Measurements from ENCODE around the gene IQSEC3. TPM values are rescaled to one million over a fixed set of nuclear protein-coding genes. Genes with fewer than 3 reads are reported as not detected.
"Not testable (repeated sequence)": the region's sequence is repeated elsewhere in the genome, so short reads cannot be mapped to it uniquely, and the experiment has no call there.

Gene IQSEC3
- total RNA-seq, 2 donors from 2014 or later = 0.78 to 1.6 TPM

GRCh38 chr12:185576-185955, 119.0 kb downstream of the IQSEC3 start:
- 57 to 86% methylated on average over 4 to 5 of the region's 8 CpGs for WGBS, 2 donors
- no peak for DNase-seq
- intact Hi-C loops (cut with DNase I) = no loop called here

GRCh38 chr12:186006-186625, 119.5 kb downstream of the IQSEC3 start:
- Histone ChIP-seq H3K36me3 (replicated peaks in 1 of 2; ENCODE audit: insufficient read depth in 1 of 2, low read depth in 2 of 2) (no peaks in the 10 kb centered on the region), H3K27me3 (no peaks in the 10 kb centered on the region), H3K4me3 (no peak overlapping the region), H3K27ac (no peak overlapping the region), H3K9me3 (no peaks in the 10 kb centered on the region), H3K4me1 (peaks cover 14% of the 10 kb centered on the region)
- WGBS, 2 donors = 81% methylated on average over 9 to 11 of the region's 11 CpGs
- DNase-seq (no peak), ATAC-seq (no peak)
- TF ChIP-seq POLR2A (IDR thresholded peaks at IDR 0.05) (no peak), CTCF (IDR thresholded peaks at IDR 0.05) (no peak)
- intact Hi-C loops (cut with DNase I) = no loop called here

More at GRCh38 chr12:185576-185955, 119.0 kb downstream of the IQSEC3 start:
- Histone ChIP-seq H3K36me3 (replicated peaks in 1 of 2; ENCODE audit: insufficient read depth in 1 of 2, low read depth in 2 of 2) (no peaks in the 10 kb centered on the region), H3K27ac (no peak overlapping the region), H3K27me3 (no peaks in the 10 kb centered on the region), H3K9me3 (no peaks in the 10 kb centered on the region), H3K4me1 (peaks cover 14% of the 10 kb centered on the region), H3K4me3 (no peak overlapping the region)
- TF ChIP-seq POLR2A (IDR thresholded peaks at IDR 0.05) (no peak), CTCF (IDR thresholded peaks at IDR 0.05) (no peak)
- ATAC-seq = no peak

GRCh38 chr12:187986-188909, 121.7 kb downstream of the IQSEC3 start:
- Histone ChIP-seq H3K4me1 (peaks cover 14% of the 10 kb centered on the region), H3K4me3 (peak overlapping the region in 1 of 2 donors; percentile 18)
- H3K9me3 ChIP-seq; H3K27me3 ChIP-seq; intact Hi-C loops (cut with DNase I); H3K27ac ChIP-seq; DNase-seq; ATAC-seq; H3K36me3 ChIP-seq (replicated peaks in 1 of 2; ENCODE audit: insufficient read depth in 1 of 2, low read depth in 2 of 2): not testable (repeated sequence)
- WGBS, 2 donors = 66 to 84% methylated on average over 14 to 43 of the region's 53 CpGs

- Histone ChIP-seq H3K9me3 (no peaks in the 10 kb centered on the region), H3K27ac (no peak overlapping the region), H3K36me3 (replicated peaks in 1 of 2; ENCODE audit: insufficient read depth in 1 of 2, low read depth in 2 of 2) (no peaks in the 10 kb centered on the region), H3K4me1 (peaks cover 14% of the 10 kb centered on the region), H3K27me3 (no peaks in the 10 kb centered on the region), H3K4me3 (peak overlapping the region in 1 of 2 donors; percentile 18)
- ATAC-seq (peak; percentile 89), DNase-seq (peak; percentile 43 to 68 (median 58))
- TF ChIP-seq CTCF (IDR thresholded peaks at IDR 0.05) (peak; percentile 43 to 87 (median 79)), POLR2A (IDR thresholded peaks at IDR 0.05) (no peak)
- intact Hi-C loops (cut with DNase I) = no loop called here
- WGBS, 2 donors = 5 to 14% methylated on average over 9 to 28 of the region's 52 CpGs
These were observed 122.5 kb downstream of the IQSEC3 start for GRCh38 chr12:188910-189621.

- intact Hi-C loops (cut with DNase I) = no loop called here
- DNase-seq (no peak), ATAC-seq (no peak)
- TF ChIP-seq POLR2A (IDR thresholded peaks at IDR 0.05) (no peak), CTCF (IDR thresholded peaks at IDR 0.05) (no peak)
- Histone ChIP-seq H3K4me1 (peaks cover 14% of the 10 kb centered on the region), H3K36me3 (replicated peaks in 1 of 2; ENCODE audit: insufficient read depth in 1 of 2, low read depth in 2 of 2) (no peaks in the 10 kb centered on the region), H3K27me3 (no peaks in the 10 kb centered on the region), H3K9me3 (no peaks in the 10 kb centered on the region), H3K4me3 (no peak overlapping the region), H3K27ac (no peak overlapping the region)
- WGBS, 2 donors = 59 to 73% methylated on average over 6 of the region's 6 CpGs
These were observed 123.0 kb downstream of the IQSEC3 start for GRCh38 chr12:189622-189962.

Measured in body of pancreas (tissue), 4 donors.